ENCODE measurements around the gene EPB41L1. TPM values are rescaled to one million over a fixed set of nuclear protein-coding genes. Genes with fewer than 3 reads are reported as not detected.

The EPB41L1 gene
- total and polyA plus RNA-seq, 4 experiments from 2014 or later, result 0.17 to 0.30 TPM; not detected in 2

- CTCF ChIA-PET (ENCODE audit: partially characterized antibody), result no interaction called here
Observed at GRCh38 chr20:36153736-36154699, 522 bp upstream of the EPB41L1 start.

DNA sequence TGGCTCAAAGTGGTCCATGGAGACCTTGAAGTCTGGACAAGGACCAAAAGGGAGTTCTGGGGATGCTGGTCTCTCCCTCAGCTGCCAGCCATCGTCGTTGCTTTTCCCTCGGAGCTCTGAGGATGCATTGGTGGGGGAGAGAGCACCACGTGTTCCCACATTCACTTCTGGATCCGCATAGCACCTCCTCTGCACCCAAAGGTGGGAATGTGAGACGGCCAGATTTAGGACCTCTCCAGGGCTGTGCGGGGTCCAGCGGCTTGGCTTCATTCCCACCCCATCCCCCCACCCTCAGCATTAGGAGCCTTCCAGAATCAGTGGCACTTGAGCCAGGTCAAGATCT lies 1.1 kb downstream of the EPB41L1 start:
- Histone ChIP-seq H3K4me3 (ENCODE audit: low read length in 2 of 2) (no peak overlapping the region), H3K4me1 (ENCODE audit: insufficient read depth, low read length) (peaks cover 6% of the 10 kb centered on the region), H3K27me3 (ENCODE audit: insufficient read depth, low read length) (peaks cover 15% of the 10 kb centered on the region), H3K9me3 (ENCODE audit: control insufficient read depth in 1 of 2, low read length in 2 of 2) (no peaks in the 10 kb centered on the region), H3K36me3 (ENCODE audit: insufficient read depth, low read length) (no peaks in the 10 kb centered on the region), H3K27ac (ENCODE audit: low read depth, low read length) (no peak overlapping the region)
- Mint-ChIP-seq H3K36me3 (no peaks in the 10 kb centered on the region), H3K9me3 (no peaks in the 10 kb centered on the region), H3K27ac (no peak overlapping the region), H3K4me1 (peaks cover 0 to 4% (median 2%) of the 10 kb centered on the region in 4 donors), H3K4me3 (peak overlapping the region in 2 of 8 donors; percentile 43 to 73), H3K27me3 (peaks cover 14 to 30% of the 10 kb centered on the region in 2 donors)
- intact Hi-C loops (cut with micrococcal nuclease), result no loop called here
- no peak for DNase-seq
- ChIA-PET CTCF (ENCODE audit: partially characterized antibody) (interaction anchor here (0.7 to 4.7 kb wide), 7 partner anchors 11 to 284 kb away, joined by 3 to 16 read pairs (median 6); no protein-coding TSS in a partner anchor), POLR2A (ENCODE audit: partially characterized antibody) (no interaction called here)

More at GRCh38 chr20:36153736-36154699, 522 bp upstream of the EPB41L1 start:
- Mint-ChIP-seq H3K4me1 (peaks cover 0 to 4% (median 2%) of the 10 kb centered on the region in 4 donors), H3K36me3 (no peaks in the 10 kb centered on the region), H3K27ac (no peak overlapping the region), H3K4me3 (peak overlapping the region in 3 of 8 donors; percentile 38 to 76 (median 42)), H3K27me3 (peaks cover 14 to 32% of the 10 kb centered on the region in 2 donors), H3K9me3 (no peaks in the 10 kb centered on the region)
- POLR2A ChIA-PET (ENCODE audit: partially characterized antibody), result no interaction called here
- Histone ChIP-seq H3K36me3 (ENCODE audit: insufficient read depth, low read length) (no peaks in the 10 kb centered on the region), H3K27me3 (ENCODE audit: insufficient read depth, low read length) (peaks cover 15% of the 10 kb centered on the region), H3K4me3 (ENCODE audit: low read length in 2 of 2) (no peak overlapping the region), H3K27ac (ENCODE audit: low read depth, low read length) (no peak overlapping the region), H3K4me1 (ENCODE audit: insufficient read depth, low read length) (peaks cover 6% of the 10 kb centered on the region), H3K9me3 (ENCODE audit: control insufficient read depth in 1 of 2, low read length in 2 of 2) (no peaks in the 10 kb centered on the region)
- intact Hi-C loops (cut with micrococcal nuclease), result no loop called here
- peak in 1 of 5 donors; percentile 3 for DNase-seq

DNA sequence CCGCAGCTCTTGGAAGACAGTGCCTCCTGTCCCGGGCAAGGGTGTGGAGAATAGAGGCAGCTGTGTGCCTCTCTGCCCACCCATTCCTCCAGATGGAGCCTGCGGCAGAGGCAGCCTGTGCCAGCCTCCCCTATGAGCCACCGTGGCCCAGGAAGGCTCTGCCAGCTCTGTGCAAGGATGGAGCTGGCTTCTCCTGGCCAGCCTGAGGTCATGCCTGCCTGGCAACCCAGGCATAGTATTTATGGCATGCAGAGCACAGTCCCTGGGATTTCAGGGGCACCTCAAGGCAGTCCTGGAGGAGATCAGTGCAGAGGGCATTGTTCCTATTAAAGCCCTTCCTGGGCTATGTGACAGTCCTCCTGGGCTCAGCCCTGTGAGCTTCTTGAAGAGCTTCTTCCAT lies 1.5 kb downstream of the EPB41L1 start:
- Histone ChIP-seq H3K4me3 (ENCODE audit: low read length in 2 of 2) (no peak overlapping the region), H3K27me3 (ENCODE audit: insufficient read depth, low read length) (peaks cover 15% of the 10 kb centered on the region), H3K4me1 (ENCODE audit: insufficient read depth, low read length) (peaks cover 6% of the 10 kb centered on the region), H3K27ac (ENCODE audit: low read depth, low read length) (no peak overlapping the region), H3K36me3 (ENCODE audit: insufficient read depth, low read length) (no peaks in the 10 kb centered on the region), H3K9me3 (ENCODE audit: control insufficient read depth in 1 of 2, low read length in 2 of 2) (no peaks in the 10 kb centered on the region)
- Mint-ChIP-seq H3K4me3 (peak overlapping the region in 1 of 8 donors; percentile 47), H3K4me1 (peaks cover 0 to 4% (median 2%) of the 10 kb centered on the region in 4 donors), H3K27ac (no peak overlapping the region), H3K27me3 (peaks cover 14 to 30% of the 10 kb centered on the region in 2 donors), H3K36me3 (no peaks in the 10 kb centered on the region), H3K9me3 (no peaks in the 10 kb centered on the region)
- no peak for DNase-seq
- ChIA-PET CTCF (ENCODE audit: partially characterized antibody) (interaction anchor here (0.6 to 4.7 kb wide), 14 partner anchors 11 to 283 kb away, joined by 3 to 16 read pairs (median 4); no protein-coding TSS in a partner anchor), POLR2A (ENCODE audit: partially characterized antibody) (no interaction called here)
- intact Hi-C loops (cut with micrococcal nuclease), result loop anchor here (1.0 to 2.0 kb wide), 2 partner anchors 43 to 283 kb away; no protein-coding TSS in a partner anchor

- H3K27ac Mint-ChIP-seq, result no peak overlapping the region
- Histone ChIP-seq H3K4me3 (ENCODE audit: low read length in 2 of 2) (no peak overlapping the region), H3K27ac (ENCODE audit: low read depth, low read length) (no peak overlapping the region), H3K36me3 (ENCODE audit: insufficient read depth, low read length) (no peaks in the 10 kb centered on the region), H3K27me3 (ENCODE audit: insufficient read depth, low read length) (peaks cover 15% of the 10 kb centered on the region), H3K4me1 (ENCODE audit: insufficient read depth, low read length) (peaks cover 6% of the 10 kb centered on the region), H3K9me3 (ENCODE audit: control insufficient read depth in 1 of 2, low read length in 2 of 2) (no peaks in the 10 kb centered on the region)
- no peaks in the 10 kb centered on the region for H3K9me3 Mint-ChIP-seq
- H3K4me3 Mint-ChIP-seq, result no peak overlapping the region
- ChIA-PET CTCF (ENCODE audit: partially characterized antibody) (interaction anchor here (0.8 to 4.7 kb wide), 4 partner anchors 17 to 159 kb away, joined by 3 to 16 read pairs (median 4); no protein-coding TSS in a partner anchor), POLR2A (ENCODE audit: partially characterized antibody) (no interaction called here)
- H3K4me1 Mint-ChIP-seq, result peaks cover 0 to 4% (median 2%) of the 10 kb centered on the region in 4 donors
- H3K27me3 Mint-ChIP-seq, result peaks cover 11 to 25% of the 10 kb centered on the region in 2 donors
- no peak for DNase-seq
- intact Hi-C loops (cut with micrococcal nuclease), result loop anchor here (2.0 kb wide), 1 partner anchor 281 kb away; no protein-coding TSS in a partner anchor
- no peaks in the 10 kb centered on the region for H3K36me3 Mint-ChIP-seq
Observed at GRCh38 chr20:36157610-36158009, 3.1 kb downstream of the EPB41L1 start.

GRCh38 chr20:36158160-36158741 lies 3.7 kb downstream of the EPB41L1 start:
- no peak overlapping the region for H3K4me3 ChIP-seq (ENCODE audit: low read length in 2 of 2)
- H3K27ac ChIP-seq (ENCODE audit: low read depth, low read length), result no peak overlapping the region
- POLR2A ChIA-PET (ENCODE audit: partially characterized antibody), result no interaction called here
- H3K36me3 Mint-ChIP-seq, result no peaks in the 10 kb centered on the region
- H3K9me3 Mint-ChIP-seq, result no peaks in the 10 kb centered on the region
- CTCF ChIA-PET (ENCODE audit: partially characterized antibody), result interaction anchor here (1.0 to 4.7 kb wide), 4 partner anchors 31 to 165 kb away, joined by 3 to 16 read pairs (median 4); no protein-coding TSS in a partner anchor
- H3K4me1 Mint-ChIP-seq, result peaks cover 0 to 4% (median 2%) of the 10 kb centered on the region in 4 donors
- DNase-seq, result no peak
- H3K27me3 ChIP-seq (ENCODE audit: insufficient read depth, low read length), result peaks cover 15% of the 10 kb centered on the region
- intact Hi-C loops (cut with micrococcal nuclease), result no loop called here
- H3K27me3 Mint-ChIP-seq, result peaks cover 9 to 21% of the 10 kb centered on the region in 2 donors
- H3K36me3 ChIP-seq (ENCODE audit: insufficient read depth, low read length), result no peaks in the 10 kb centered on the region
- H3K4me3 Mint-ChIP-seq, result no peak overlapping the region
- H3K27ac Mint-ChIP-seq, result no peak overlapping the region
- H3K9me3 ChIP-seq (ENCODE audit: control insufficient read depth in 1 of 2, low read length in 2 of 2), result no peaks in the 10 kb centered on the region
- peaks cover 6% of the 10 kb centered on the region for H3K4me1 ChIP-seq (ENCODE audit: insufficient read depth, low read length)

DNA sequence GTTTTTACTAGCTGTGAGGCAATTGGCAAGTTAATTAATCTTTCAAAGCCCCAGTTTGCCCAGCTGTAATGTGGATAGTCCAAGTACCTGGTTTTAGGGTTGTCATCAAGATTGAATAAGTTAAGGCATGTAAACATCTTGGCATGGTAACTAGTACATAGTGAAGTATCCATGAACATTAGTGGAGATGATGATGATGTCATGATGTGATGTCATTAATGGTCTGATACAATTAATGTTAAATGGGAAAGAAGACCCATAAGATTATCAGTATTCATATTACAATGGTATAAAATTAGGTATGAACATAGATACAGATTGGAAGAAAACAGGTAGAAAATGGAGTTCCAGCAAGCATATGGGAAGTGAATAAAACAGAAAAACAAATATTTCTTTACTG lies 5.3 kb downstream of the EPB41L1 start:
- Histone ChIP-seq H3K27me3 (ENCODE audit: insufficient read depth, low read length) (peaks cover 15% of the 10 kb centered on the region), H3K9me3 (ENCODE audit: control insufficient read depth in 1 of 2, low read length in 2 of 2) (no peaks in the 10 kb centered on the region), H3K4me1 (ENCODE audit: insufficient read depth, low read length) (peaks cover 5% of the 10 kb centered on the region), H3K27ac (ENCODE audit: low read depth, low read length) (no peak overlapping the region), H3K4me3 (ENCODE audit: low read length in 2 of 2) (no peak overlapping the region), H3K36me3 (ENCODE audit: insufficient read depth, low read length) (no peaks in the 10 kb centered on the region)
- Mint-ChIP-seq H3K36me3 (no peaks in the 10 kb centered on the region), H3K9me3 (no peaks in the 10 kb centered on the region), H3K4me3 (no peak overlapping the region), H3K4me1 (peaks cover 0 to 4% (median 2%) of the 10 kb centered on the region in 4 donors), H3K27me3 (peaks cover 10 to 18% of the 10 kb centered on the region in 2 donors), H3K27ac (no peak overlapping the region)
- no peak for DNase-seq
- intact Hi-C loops (cut with micrococcal nuclease), result no loop called here
- POLR2A ChIA-PET (ENCODE audit: partially characterized antibody), result no interaction called here
- CTCF ChIA-PET (ENCODE audit: partially characterized antibody), result interaction anchor here (4.7 kb wide), 1 partner anchor 39 kb away, joined by 16 read pairs; no protein-coding TSS in a partner anchor
